ENCODE data around the gene RIT2.

RIT2 gene

DNA sequence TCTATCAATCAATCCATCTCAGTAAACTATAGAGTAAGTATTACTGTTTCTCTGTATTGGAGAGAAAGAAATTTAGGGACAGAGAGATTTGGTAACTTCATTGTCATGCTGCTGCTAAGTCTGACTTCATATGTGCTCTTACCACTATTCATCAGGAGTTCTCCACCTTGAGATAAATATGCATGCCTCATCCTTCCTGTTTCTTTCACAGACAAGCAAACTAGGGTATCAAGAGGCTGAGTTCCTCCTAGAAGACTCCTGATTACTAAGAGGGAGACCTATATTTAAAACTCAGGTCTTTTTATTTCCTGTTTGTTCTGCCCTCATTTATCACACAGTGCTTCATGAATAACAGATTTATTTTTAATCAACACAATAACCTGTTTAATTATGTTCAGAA is 34.1 kb downstream of the RIT2 start:
- no peak for DNase-seq (ENCODE audit: low read depth in 2 of 3, low spot score in 2 of 3)

DNA sequence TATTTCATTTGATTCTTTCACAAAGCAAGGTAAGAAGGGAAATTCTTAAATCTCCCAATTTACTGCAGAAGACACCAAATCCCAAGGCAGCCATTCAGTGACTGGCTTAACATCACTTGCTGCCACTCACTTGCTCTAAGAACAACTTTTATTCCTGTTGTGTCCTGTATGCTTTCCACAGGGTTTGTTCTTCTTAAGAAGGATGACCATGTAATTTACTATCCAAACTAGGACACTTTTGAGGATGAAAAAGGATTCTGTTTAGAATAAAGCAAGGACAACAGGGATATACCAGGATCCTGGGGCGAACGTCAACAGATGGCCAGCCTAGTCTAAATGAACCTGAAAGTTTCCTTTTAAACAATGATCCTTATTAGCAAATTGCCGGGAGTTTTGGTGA is 34.8 kb downstream of the RIT2 start:
- DNase-seq (ENCODE audit: low read depth in 2 of 3, low spot score in 2 of 3), result no peak

DNA sequence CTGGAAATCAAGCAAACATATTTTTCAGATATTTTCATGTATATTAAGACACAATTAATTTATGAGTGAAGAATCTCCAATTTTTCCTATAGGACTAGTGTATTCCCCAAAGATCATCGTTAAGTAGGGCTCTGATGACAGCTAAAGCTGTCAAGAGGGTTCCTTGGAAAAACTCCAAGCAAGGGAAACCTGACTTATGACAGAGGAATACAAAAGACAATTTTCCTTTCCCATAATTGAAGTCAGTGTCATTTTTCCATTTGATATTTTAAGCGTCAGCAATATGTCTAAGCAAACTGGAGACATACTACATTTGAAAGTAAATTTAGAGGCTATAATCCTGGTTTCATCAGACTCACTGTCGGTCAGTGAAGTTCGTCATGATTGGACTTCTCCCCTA is 36.1 kb downstream of the RIT2 start:
- DNase-seq (ENCODE audit: low read depth in 2 of 3, low spot score in 2 of 3), result no peak

DNA sequence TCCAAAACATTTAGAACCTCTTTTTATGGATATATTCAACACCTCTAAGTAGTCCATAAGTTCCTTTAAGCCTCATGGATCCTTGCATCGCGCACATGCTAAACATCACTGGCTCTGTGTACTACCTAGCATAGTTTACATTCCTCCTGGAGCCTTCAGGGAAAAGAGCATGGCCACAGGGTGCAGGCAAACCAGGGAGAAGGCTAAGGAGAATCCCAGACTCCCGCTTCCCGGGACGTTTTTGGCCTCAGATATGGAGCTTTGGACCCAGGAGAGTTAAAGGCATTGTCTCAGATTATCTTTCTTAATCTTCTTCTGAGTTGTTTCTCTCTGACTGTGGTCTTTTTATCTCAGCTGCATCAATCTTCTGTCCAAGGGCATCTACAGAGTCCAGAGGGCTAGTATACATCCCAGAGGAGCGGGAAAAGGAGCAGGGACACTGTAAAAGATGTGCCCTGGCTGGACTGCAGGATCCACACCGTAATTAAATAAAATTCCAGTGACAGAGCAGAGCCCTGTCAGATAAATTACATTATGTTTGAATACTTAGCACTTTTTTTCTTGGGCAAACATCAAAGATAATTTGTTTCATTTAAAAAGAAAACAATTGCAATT is 36.9 kb downstream of the RIT2 start:
- no peak for DNase-seq (ENCODE audit: low read depth in 2 of 3, low spot score in 2 of 3)

DNA sequence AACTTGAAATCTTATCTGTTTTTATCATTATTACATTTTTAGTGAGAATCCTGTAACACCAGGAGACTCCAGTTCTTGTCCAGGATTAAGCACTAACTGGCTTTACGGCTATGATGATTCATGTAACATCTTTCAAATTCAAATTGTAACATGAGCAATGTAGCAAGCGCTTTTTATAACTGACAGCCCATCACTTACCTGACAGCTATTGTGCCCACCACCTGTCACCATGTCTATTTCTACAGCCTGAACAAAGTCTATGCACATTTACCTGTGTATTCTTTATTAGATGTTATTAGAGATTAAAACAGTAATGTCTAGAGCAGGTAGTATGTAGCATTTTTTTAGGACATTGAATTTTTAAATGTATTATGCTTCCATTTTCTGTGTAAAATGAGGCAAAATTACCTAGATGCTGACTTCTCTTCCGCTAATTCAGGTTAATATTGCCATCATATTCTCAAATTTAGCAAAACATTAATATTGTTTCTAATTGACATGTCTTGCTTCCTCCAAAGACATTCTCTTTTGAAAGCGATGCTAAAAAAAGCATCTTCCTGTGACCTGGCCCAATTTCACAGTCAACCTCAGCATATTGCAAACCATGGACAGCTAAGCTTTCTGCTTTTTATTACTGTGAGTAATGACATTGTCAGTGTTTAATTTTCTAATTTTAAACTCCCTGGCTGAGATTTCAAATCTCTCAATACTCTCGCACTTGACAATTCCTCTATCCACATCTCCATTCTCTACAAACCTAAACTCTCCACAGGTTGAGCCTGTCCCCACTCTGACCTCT is 37.8 kb downstream of the RIT2 start:
- DNase-seq (ENCODE audit: low read depth in 2 of 3, low spot score in 2 of 3), result no peak

DNA sequence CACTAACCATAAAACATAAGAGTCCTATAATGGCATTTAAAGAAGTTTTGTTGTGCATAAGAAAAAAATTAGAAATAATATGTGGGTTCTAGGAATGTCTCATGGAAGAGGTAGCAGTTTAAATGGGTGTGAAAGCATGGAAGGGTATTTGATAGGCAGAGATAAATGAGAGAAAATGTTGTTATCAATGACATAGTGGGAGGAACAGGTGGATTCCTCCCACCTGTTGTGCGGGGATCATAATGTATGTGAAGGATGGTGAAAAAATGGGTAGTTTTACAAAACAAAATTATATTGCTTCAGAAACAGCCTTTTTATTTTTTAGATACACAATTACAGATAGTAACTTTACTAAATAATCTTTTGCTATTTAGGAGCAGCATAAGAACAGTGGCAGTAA is 41.7 kb downstream of the RIT2 start:
- no peak for DNase-seq (ENCODE audit: low read depth in 2 of 3, low spot score in 2 of 3)

DNA sequence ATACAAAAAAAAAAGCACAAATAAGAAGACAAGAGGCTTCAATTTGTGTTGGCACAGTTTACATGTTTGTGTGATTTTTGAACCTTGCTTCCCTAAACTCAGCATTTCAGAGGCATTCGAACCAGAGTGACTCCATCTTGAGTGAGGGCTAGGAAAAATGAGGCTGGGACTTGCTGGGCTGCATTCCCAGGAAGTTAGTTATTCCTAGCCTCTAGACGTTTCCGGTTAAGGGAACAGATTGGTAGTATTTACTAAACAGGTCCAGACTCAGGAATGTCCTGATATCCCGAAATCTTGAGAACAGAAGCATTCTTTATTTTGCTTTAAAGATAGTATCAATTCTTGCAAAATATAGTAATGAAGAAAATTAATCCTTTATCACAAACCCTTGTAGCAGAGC is 46.7 kb downstream of the RIT2 start:
- DNase-seq (ENCODE audit: low read depth in 2 of 3, low spot score in 2 of 3), result no peak

DNA sequence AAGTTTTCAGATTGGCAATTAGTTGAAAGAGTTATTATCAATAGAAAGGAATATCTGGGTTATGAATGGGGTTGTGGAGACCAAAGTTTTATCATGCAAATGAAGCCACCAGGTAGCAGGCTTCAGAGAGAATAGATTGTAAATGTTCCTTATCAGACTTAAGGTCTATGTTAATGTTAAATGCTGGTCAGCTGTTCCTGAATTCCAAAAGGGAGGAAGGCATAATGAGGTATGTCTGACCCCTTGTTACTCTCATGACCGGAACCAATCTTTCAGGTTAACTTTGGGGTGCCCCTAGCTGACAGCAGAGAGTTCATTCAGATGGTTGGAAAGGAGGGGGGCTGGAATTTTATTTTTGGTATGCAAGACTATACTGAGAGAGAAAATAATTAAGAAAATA is 47.9 kb downstream of the RIT2 start:
- no peak for DNase-seq (ENCODE audit: low read depth in 2 of 3, low spot score in 2 of 3)

DNA sequence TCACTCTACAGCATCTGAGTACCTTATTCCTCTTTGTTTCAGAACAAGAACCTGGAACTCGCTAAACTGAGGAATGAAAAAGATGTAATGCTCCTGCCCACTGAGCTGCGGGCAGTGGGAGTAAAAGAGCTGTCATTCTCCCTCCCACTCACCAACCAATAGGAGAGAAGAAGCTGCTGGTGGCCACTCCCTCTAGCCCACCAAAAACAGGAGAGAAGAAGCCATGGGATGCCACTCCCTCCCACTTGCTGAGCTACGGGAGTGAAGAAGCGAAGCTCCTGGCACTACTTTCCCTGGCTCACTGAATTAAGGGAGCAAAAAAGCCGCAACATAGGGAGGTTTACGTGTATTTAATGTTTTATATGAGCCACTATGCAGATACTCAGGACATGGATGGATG is 53.7 kb downstream of the RIT2 start:
- no peak for DNase-seq (ENCODE audit: low read depth in 2 of 3, low spot score in 2 of 3)

DNA sequence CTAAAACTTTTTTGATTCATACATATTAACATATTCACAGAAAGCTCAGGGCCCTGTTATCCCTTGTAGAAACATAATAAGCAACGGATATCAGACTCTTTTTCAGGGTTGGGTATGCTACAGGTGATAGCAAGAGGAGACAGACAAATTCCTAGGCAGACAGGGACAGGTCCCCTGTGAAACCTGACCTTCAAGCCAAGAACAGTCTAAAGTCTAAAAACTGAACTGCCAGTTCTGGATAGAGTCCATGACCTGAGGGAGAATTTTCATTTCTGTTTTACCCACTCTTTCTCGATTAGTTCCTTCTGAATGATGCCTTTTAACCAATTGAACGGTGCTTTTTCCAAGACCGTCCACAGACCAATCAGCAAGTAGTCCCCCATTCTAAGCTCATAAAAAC is 54.2 kb downstream of the RIT2 start:
- DNase-seq (ENCODE audit: low read depth in 2 of 3, low spot score in 2 of 3), result no peak

DNA sequence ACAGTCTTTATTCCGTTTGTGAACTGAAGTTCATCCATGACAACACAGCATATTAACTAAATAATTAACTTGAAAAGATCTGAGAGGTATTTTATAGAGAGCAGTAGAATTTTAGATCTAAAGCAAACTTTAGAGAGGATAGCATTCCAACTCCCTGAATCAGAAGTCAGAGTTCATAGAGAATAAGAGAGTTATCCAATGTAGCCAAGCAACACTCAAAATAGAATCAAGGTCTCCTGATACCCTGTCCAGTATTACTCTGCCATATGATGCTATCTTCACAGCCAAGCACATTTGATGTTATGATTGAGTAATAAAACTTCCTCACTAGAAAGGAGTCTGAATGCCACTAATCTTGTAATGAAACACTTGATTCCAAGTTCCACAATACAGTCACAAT is 55.5 kb downstream of the RIT2 start:
- no peak for DNase-seq (ENCODE audit: low read depth in 2 of 3, low spot score in 2 of 3)

DNA sequence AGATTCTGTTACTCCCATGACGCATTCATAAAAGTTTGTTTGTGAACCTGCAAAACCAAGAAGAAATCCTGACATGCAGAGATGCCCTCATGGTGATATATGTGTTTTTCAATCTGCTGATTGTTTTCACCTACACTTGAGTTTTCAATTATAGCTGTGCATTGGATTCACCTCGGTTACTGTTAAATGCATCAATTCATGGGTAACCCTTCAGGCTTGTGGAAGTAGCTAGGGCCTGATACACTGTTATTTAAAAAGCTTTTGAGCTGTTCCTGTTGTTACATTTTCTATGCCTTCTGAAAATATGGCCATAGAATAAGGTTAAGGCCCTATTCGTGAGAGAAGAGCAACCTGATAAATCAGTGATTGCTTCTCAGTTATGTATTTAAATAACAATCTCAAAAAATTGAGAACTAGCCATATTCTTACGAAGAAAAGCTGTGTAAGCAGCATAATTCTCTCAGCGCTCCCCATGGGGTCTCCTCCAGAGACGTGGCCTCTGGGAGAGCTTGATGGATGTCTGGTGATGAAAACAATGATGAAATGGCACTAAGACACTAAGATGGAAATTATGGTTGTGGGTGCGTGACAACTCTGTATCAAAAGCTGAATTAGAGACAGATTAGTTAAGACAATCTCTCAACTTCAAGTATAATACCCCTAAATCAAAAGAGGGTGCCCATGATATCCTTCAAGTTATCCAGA is 60.5 kb downstream of the RIT2 start:
- no peak for DNase-seq (ENCODE audit: low read depth in 2 of 3, low spot score in 2 of 3)

DNA sequence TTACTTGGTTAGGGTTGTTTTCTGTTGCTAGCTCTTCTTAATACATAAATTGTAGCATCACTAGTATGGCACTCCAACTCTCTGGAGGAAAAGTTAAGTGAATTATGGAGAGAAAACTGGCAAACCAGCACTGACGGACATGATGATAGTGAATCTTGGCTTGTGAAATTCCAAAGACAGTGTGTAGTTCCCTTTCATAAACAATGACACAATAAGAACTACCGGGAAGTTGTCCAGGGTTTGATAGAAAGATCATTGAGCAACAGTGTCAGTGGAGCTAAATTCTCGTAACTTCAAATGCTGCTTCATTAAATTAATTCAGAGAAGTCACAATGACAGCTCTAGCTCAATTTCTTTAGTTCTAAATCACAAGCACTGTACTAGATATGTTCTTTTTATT is 66.5 kb downstream of the RIT2 start:
- DNase-seq (ENCODE audit: low read depth in 2 of 3, low spot score in 2 of 3), result no peak

DNA sequence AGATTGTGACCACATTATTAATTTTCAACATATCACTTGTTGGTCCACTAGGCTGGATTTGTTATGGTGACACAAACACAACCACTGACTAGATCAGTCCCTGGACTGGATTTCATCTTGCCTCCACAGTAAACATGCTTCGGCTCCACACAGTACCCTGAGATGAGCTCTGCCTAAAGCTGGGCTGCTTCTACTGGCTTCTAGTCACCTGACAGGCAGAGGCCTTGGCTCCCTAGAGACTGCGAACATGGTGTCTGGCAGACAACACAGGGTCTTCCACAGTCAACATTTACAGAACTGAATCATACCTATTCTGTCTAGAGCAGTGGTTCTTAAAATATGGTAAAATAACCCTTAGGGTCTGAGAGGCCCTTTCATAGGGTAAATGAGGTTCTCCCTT is 69.2 kb downstream of the RIT2 start:
- no peak for DNase-seq (ENCODE audit: low read depth in 2 of 3, low spot score in 2 of 3)

DNA sequence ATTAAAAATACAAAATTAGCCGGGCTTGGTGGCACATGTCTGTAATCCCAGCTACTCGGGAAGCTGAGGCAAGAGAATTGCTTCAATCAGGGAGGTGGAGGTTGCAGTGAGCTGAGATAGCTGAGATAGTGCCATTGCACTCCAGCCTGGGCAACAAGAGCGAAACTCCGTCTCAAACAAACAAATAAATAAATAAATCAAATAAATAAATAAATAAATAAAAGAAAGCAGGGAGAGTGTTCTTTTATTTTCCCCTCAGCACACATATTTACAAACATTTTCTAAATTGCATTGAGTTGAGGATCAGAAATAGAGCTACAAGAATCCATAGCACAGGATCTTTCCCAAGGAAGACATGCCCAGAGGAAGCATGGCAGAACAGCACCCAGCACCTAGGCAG is 71.9 kb downstream of the RIT2 start:
- no peak for DNase-seq (ENCODE audit: low read depth in 2 of 3, low spot score in 2 of 3)

DNA sequence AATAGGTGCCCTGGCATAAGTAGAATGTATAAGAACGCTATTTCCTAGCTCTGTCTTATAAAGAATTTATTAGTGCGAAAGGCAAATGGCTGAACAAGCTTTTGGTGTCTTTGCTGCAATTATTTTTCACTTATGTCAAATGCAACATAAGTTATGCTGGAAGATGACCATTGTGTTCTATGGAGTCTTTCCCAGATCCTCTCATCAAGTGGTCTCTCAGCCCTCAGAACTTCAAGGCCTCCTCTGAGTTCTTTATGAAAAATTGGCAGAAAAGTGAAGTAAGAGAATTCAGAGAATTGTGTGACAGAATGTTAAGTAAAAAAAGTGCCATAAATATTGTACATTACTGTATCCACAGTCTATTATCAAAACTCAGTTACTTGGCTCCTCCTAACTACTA is 75.2 kb downstream of the RIT2 start:
- no peak for DNase-seq (ENCODE audit: low read depth in 2 of 3, low spot score in 2 of 3)

DNA sequence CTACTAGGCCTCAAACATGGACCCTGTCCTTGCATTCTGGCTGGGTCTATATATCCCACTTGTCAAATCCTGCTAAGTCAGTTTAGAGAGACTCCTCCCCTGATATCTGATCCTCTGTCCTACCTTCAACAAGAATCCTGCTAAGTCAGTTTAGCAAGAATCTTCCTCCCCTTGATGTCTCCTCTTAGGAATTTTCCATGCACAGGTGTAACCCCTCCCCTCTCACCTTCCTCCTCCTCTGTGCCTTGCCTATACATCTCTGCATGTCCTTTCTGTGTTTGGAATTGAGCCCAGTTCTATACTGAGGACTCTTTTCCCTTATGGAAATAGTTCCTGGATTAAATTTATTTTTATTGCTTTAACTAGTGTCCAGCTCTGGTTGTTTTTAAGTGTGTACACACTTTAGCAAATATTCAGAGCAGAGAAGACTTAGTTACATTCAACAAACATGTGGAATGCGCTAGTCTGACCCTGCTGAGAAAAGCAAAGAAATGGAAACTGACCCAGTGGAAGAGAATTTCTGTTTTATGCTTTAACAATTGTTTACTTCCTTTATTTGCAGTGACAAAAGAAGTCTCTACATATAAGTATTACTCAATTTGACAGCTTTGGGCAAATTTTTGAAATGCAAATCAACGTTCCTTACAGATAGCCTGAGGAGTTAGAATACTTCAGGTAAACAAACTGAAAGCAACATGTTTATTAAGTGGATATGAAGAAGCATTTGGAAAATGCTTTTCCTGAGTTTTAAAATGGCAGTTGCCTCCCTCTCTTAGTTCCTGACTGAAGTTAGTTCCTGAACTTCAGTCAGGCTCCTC is 80.6 kb downstream of the RIT2 start:
- no peak for DNase-seq (ENCODE audit: low read depth in 2 of 3, low spot score in 2 of 3)

DNA sequence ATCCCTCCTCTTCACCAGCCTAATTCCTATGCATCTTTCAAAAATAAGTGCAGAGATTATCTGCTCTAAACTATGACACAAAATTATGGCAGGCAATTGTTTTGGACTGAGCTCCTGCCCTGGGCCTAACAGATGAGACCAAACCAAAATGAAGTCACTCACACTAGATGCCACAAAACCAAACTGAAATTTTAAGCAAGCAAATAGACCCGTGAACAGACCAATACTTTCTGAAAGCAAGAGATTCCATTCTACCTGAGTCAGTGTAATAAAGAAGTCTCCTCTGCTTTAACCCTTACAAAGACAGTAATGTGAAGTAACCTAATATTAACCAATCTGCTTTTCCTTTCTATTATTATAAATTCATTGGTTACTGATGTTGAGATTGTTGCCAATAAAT is 84.3 kb downstream of the RIT2 start:
- DNase-seq (ENCODE audit: low read depth in 2 of 3, low spot score in 2 of 3), result no peak

DNA sequence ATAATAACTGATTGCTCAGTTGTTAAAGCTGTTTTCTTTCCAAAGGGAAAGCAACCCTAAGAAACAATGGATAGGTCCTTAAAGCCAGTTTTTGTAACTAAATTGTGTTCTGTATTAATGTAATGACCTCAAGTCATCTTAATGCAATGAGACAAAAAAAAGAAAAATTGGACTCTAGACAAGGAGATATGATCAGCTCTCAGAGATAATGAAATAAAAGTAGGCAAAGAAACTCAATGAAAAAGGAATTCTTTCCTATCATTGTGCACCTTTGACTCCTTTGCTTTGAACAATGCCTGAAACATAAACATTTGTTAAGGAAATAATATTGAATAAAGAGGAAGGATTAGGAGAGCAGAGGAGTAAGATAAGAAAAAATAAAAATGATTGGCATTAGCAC is 86.1 kb downstream of the RIT2 start:
- DNase-seq (ENCODE audit: low read depth in 2 of 3, low spot score in 2 of 3), result no peak

DNA sequence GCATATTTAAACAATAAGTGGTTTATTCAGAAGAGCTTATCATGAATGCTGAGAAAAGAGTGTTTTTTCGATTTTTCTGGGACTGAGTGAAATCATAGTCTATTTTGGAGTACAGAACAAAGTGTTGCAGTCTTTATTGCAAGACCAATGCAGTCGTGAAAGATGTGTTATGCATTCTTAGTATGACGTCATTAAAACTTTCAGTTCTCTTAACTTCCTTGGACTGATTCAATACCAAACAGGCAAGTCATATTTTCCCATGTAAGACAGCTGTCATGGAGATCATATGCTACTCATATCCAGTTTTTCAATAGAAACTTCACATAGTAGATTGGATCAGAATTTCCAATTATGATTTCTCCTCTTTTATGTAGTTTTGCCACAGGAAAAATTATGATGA is 92.6 kb downstream of the RIT2 start:
- no peak for DNase-seq (ENCODE audit: low read depth in 2 of 3, low spot score in 2 of 3)

DNA sequence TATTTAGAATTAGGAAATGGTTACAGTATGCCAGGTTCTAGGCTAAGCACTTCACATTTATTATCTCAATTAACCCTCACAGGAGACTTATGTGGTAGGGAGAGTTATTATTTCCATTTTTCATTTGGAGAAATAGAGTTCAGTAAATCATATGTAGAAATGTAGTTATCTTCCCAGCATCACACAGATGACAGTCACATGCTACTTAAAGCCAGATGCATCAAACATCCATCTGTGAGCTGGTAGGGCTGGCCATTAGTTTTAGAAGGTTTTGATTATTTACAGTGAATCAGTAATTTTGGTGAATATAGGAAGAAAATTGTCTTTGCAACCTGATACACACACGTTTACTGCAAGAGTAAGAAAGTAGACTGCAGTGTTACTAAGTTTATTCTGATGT is 97.9 kb downstream of the RIT2 start:
- no peak for DNase-seq (ENCODE audit: low read depth in 2 of 3, low spot score in 2 of 3)

DNA sequence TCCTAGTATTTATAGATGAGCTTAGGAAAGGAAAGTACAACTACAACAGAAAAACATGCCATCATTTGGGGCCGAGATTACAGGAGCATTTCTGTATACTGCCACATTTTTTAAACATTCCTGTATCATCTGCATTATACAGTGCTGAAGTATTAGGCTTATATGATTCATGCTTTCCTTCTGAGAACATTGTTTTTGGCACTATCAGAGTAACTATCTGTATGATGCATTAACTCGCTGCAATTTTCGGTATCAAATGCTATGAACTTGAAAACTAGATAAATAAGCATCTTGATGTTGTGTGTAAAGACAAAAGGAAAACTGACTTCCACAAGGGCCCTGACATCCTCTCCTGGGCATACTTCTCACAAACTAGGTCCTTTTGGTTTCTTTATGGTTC is 102.0 kb downstream of the RIT2 start:
- no peak for DNase-seq (ENCODE audit: low read depth in 2 of 3, low spot score in 2 of 3)
